K562 (cell line): Measurements from ENCODE around the gene EFHC1. TPM values are rescaled to one million over a fixed set of nuclear protein-coding genes. Genes with fewer than 3 reads are reported as not detected.
A peak's percentile ranks its signal among the peaks of the same experiment; 100 is the strongest.

Experiments used
- JUNB ChIP-seq: fragments of 450-650 bp; formaldehyde crosslinking; conservative IDR thresholded peaks from 2 replicates; pipeline ENCODE4 v1.4.0; 2020; ENCODE audit warnings: mild to moderate bottlenecking
- NR4A1 ChIP-seq, 2 experiments: fragments of 250-450 bp in 1 of 2; fragments of 450-650 bp in 1 of 2; sonication (Bioruptor Pico) in 1 of 2; IDR thresholded peaks; 2 replicates each; pipeline versions ENCODE4 v1.4.0 to v1.6.1; 2016 to 2020; ENCODE audit warnings: mild to moderate bottlenecking in 2 of 2, missing compliant biosample characterization in 1 of 2, missing genetic modification characterization in 1 of 2, moderate library complexity in 1 of 2
- SNRNP70 ChIP-seq: fragments of 200-400 bp; formaldehyde crosslinking; optimal IDR thresholded peaks from 2 replicates; pipeline ENCODE3; 2017; ENCODE audit warnings: low read depth, low read length
- SPI1 ChIP-seq: IDR thresholded peaks from 2 replicates; pipeline ENCODE4 v1.6.1; 2011; ENCODE audit warnings: low read depth, low read length, control low read depth, borderline replicate concordance
- ZNF316 ChIP-seq: fragments of 450-650 bp; IDR thresholded peaks from 2 replicates; pipeline ENCODE4 v1.6.1; 2016
- polyA plus RNA-seq, 8 experiments: library from polyadenylated mRNA; depleted of rRNA in 4 of 8; stranded (reverse) in 5 of 8; unstranded in 3 of 8; fragments of >200 nt; fragmentation: Nextera tagmentation in 2 of 8; fragmentation: Illumina TruSeq in 1 of 8; extraction: Ambion mirVana in 2 of 8; extraction: Trizol in 1 of 8; gene quantifications; 2 replicates each; pipeline versions ENCODE4 v1.2.1 to v1.2.3, GENCODE V29; 2011 to 2014; ENCODE audit warnings: inconsistent platforms in 1 of 8, missing spikeins in 1 of 8
- total RNA-seq, 7 experiments: library from RNA; depleted of rRNA in 6 of 7; stranded (reverse); fragments of >200 nt in 6 of 7; fragmentation: Illumina TruSeq in 2 of 7; extraction: Trizol in 2 of 7; gene quantifications; 2 replicates each; pipeline versions ENCODE4 v1.2.1 to v1.2.3, GENCODE V29; 2011 to 2021; ENCODE audit warnings: low replicate concordance in 1 of 7
- TF ChIP-seq, protein P1 (sequence below): fragments of 450-650 bp; formaldehyde crosslinking; IDR thresholded peaks from 2 replicates; pipeline ENCODE4 v1.4.0; 2020; ENCODE audit warnings: mild to moderate bottlenecking, moderate library complexity
- TF ChIP-seq, protein P2 (sequence below): IDR thresholded peaks from 2 replicates; pipeline ENCODE4 v1.6.1; 2011; ENCODE audit warnings: borderline replicate concordance, low read depth, mild to moderate bottlenecking, moderate library complexity, low read length; ENCODE audit not compliant: insufficient read depth, poor library complexity, severe bottlenecking
- TF ChIP-seq, protein P3 (sequence below): fragments of 200-600 bp; sonication (generic); IDR thresholded peaks from one replicate; pipeline ENCODE4 v1.6.1; 2012; ENCODE audit warnings: mild to moderate bottlenecking, low read depth, low read length, inconsistent platforms
- TF ChIP-seq, protein P4 (sequence below): fragments of 450-650 bp; formaldehyde crosslinking; IDR thresholded peaks from 2 replicates; pipeline ENCODE4 v1.4.0; 2020; ENCODE audit warnings: mild to moderate bottlenecking, mixed read lengths

Gene EFHC1
- total and polyA plus RNA-seq, 9 of the 15 experiments (the other 6 are each of a cell fraction or from before 2014, with no cell fraction given): 9.5 to 31.0 (median 14.9) TPM

DNA sequence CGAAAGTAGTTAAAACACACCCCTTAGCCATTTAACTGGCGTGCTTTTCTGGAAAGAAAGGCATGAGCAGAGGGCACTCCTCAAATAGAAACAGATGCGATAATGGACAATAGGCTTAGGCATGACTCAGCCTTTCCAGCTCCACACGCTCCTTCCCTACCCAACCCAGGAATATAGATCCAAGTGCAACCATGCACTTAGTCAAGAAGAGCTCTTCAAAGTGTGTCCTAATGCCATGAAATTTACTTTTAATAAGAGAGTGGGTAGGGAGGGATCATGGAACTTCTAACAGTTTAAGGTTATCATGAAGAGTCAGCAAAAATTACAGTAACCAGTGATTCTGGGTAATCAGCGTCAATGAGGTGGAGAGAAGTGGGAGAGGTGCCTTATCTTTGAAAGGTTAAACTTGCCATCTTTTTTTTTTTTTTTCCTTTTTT lies 2.4 kb upstream of the EFHC1 start (continued):
- TF ChIP-seq, protein P1, sequence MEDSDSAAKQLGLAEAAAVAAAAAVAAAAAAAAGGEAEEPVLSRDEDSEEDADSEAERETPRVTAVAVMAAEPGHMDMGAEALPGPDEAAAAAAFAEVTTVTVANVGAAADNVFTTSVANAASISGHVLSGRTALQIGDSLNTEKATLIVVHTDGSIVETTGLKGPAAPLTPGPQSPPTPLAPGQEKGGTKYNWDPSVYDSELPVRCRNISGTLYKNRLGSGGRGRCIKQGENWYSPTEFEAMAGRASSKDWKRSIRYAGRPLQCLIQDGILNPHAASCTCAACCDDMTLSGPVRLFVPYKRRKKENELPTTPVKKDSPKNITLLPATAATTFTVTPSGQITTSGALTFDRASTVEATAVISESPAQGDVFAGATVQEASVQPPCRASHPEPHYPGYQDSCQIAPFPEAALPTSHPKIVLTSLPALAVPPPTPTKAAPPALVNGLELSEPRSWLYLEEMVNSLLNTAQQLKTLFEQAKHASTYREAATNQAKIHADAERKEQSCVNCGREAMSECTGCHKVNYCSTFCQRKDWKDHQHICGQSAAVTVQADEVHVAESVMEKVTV (CRISPR knock-in tag): no peak
- no peak for TF ChIP-seq SNRNP70
- TF ChIP-seq, protein P2, sequence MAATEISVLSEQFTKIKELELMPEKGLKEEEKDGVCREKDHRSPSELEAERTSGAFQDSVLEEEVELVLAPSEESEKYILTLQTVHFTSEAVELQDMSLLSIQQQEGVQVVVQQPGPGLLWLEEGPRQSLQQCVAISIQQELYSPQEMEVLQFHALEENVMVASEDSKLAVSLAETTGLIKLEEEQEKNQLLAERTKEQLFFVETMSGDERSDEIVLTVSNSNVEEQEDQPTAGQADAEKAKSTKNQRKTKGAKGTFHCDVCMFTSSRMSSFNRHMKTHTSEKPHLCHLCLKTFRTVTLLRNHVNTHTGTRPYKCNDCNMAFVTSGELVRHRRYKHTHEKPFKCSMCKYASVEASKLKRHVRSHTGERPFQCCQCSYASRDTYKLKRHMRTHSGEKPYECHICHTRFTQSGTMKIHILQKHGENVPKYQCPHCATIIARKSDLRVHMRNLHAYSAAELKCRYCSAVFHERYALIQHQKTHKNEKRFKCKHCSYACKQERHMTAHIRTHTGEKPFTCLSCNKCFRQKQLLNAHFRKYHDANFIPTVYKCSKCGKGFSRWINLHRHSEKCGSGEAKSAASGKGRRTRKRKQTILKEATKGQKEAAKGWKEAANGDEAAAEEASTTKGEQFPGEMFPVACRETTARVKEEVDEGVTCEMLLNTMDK: no peak
- TF ChIP-seq SPI1: no peak
- TF ChIP-seq ZNF316: peak; percentile 99
- TF ChIP-seq, protein P3, sequence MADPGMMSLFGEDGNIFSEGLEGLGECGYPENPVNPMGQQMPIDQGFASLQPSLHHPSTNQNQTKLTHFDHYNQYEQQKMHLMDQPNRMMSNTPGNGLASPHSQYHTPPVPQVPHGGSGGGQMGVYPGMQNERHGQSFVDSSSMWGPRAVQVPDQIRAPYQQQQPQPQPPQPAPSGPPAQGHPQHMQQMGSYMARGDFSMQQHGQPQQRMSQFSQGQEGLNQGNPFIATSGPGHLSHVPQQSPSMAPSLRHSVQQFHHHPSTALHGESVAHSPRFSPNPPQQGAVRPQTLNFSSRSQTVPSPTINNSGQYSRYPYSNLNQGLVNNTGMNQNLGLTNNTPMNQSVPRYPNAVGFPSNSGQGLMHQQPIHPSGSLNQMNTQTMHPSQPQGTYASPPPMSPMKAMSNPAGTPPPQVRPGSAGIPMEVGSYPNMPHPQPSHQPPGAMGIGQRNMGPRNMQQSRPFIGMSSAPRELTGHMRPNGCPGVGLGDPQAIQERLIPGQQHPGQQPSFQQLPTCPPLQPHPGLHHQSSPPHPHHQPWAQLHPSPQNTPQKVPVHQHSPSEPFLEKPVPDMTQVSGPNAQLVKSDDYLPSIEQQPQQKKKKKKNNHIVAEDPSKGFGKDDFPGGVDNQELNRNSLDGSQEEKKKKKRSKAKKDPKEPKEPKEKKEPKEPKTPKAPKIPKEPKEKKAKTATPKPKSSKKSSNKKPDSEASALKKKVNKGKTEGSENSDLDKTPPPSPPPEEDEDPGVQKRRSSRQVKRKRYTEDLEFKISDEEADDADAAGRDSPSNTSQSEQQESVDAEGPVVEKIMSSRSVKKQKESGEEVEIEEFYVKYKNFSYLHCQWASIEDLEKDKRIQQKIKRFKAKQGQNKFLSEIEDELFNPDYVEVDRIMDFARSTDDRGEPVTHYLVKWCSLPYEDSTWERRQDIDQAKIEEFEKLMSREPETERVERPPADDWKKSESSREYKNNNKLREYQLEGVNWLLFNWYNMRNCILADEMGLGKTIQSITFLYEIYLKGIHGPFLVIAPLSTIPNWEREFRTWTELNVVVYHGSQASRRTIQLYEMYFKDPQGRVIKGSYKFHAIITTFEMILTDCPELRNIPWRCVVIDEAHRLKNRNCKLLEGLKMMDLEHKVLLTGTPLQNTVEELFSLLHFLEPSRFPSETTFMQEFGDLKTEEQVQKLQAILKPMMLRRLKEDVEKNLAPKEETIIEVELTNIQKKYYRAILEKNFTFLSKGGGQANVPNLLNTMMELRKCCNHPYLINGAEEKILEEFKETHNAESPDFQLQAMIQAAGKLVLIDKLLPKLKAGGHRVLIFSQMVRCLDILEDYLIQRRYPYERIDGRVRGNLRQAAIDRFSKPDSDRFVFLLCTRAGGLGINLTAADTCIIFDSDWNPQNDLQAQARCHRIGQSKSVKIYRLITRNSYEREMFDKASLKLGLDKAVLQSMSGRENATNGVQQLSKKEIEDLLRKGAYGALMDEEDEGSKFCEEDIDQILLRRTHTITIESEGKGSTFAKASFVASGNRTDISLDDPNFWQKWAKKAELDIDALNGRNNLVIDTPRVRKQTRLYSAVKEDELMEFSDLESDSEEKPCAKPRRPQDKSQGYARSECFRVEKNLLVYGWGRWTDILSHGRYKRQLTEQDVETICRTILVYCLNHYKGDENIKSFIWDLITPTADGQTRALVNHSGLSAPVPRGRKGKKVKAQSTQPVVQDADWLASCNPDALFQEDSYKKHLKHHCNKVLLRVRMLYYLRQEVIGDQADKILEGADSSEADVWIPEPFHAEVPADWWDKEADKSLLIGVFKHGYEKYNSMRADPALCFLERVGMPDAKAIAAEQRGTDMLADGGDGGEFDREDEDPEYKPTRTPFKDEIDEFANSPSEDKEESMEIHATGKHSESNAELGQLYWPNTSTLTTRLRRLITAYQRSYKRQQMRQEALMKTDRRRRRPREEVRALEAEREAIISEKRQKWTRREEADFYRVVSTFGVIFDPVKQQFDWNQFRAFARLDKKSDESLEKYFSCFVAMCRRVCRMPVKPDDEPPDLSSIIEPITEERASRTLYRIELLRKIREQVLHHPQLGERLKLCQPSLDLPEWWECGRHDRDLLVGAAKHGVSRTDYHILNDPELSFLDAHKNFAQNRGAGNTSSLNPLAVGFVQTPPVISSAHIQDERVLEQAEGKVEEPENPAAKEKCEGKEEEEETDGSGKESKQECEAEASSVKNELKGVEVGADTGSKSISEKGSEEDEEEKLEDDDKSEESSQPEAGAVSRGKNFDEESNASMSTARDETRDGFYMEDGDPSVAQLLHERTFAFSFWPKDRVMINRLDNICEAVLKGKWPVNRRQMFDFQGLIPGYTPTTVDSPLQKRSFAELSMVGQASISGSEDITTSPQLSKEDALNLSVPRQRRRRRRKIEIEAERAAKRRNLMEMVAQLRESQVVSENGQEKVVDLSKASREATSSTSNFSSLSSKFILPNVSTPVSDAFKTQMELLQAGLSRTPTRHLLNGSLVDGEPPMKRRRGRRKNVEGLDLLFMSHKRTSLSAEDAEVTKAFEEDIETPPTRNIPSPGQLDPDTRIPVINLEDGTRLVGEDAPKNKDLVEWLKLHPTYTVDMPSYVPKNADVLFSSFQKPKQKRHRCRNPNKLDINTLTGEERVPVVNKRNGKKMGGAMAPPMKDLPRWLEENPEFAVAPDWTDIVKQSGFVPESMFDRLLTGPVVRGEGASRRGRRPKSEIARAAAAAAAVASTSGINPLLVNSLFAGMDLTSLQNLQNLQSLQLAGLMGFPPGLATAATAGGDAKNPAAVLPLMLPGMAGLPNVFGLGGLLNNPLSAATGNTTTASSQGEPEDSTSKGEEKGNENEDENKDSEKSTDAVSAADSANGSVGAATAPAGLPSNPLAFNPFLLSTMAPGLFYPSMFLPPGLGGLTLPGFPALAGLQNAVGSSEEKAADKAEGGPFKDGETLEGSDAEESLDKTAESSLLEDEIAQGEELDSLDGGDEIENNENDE: no peak
- no peak for TF ChIP-seq NR4A1 (CRISPR knock-in tag; IDR thresholded peaks at IDR 0.05)
- no peak for TF ChIP-seq NR4A1 (tag; IDR thresholded peaks at IDR 0.05)
- TF ChIP-seq, protein P4, sequence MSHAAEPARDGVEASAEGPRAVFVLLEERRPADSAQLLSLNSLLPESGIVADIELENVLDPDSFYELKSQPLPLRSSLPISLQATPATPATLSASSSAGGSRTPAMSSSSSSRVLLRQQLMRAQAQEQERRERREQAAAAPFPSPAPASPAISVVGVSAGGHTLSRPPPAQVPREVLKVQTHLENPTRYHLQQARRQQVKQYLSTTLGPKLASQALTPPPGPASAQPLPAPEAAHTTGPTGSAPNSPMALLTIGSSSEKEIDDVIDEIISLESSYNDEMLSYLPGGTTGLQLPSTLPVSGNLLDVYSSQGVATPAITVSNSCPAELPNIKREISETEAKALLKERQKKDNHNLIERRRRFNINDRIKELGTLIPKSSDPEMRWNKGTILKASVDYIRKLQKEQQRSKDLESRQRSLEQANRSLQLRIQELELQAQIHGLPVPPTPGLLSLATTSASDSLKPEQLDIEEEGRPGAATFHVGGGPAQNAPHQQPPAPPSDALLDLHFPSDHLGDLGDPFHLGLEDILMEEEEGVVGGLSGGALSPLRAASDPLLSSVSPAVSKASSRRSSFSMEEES (CRISPR knock-in tag): no peak
- 0 out of 2 replicates have a peak, but pooled peaks have one; percentile 34 for TF ChIP-seq JUNB (CRISPR knock-in tag)
